Osteocyte (in vitro differentiated cells): ENCODE measurements around the gene TEX2. TPM values are rescaled to one million over a fixed set of nuclear protein-coding genes. Genes with fewer than 3 reads are reported as not detected.

Experiments
- DNase-seq: peaks from one replicate; pipeline ENCODE4 v3.0.0; 2021; ENCODE audit warnings: mixed read lengths; ENCODE audit not compliant: unreplicated experiment; ENCODE audit errors: extremely low spot score
- H3K27ac Mint-ChIP-seq: one replicate; pipeline ENCODE4 v1.8.0; 2021; ENCODE audit warnings: mild to moderate bottlenecking, mixed read lengths; ENCODE audit not compliant: unreplicated experiment
- H3K27me3 Mint-ChIP-seq: one replicate; pipeline ENCODE4 v1.8.0; 2021; ENCODE audit warnings: mixed read lengths; ENCODE audit not compliant: unreplicated experiment
- H3K36me3 Mint-ChIP-seq: one replicate; pipeline ENCODE4 v1.8.0; 2021; ENCODE audit warnings: mixed read lengths; ENCODE audit not compliant: unreplicated experiment
- H3K4me1 Mint-ChIP-seq: one replicate; pipeline ENCODE4 v1.8.0; 2021; ENCODE audit warnings: mixed read lengths; ENCODE audit not compliant: unreplicated experiment
- H3K4me3 Mint-ChIP-seq: one replicate; pipeline ENCODE4 v1.8.0; 2021; ENCODE audit warnings: mild to moderate bottlenecking, moderate library complexity, mixed read lengths; ENCODE audit not compliant: unreplicated experiment
- H3K9me3 Mint-ChIP-seq: one replicate; pipeline ENCODE4 v1.8.0; 2021; ENCODE audit warnings: mixed read lengths; ENCODE audit not compliant: unreplicated experiment
- CTCF ChIP-seq: fragments of 200-600 bp; sonication (generic); IDR thresholded peaks from 2 replicates; pipeline ENCODE4 v1.5.0; 2021; ENCODE audit warnings: antibody characterized with exemption, mild to moderate bottlenecking, moderate library complexity
- long read RNA-seq: library from polyadenylated mRNA; unstranded; transcript quantifications from one replicate; pipeline ENCODE4 v2.0.0, GENCODE V29; 2021
- total RNA-seq: library from RNA; stranded (reverse); gene quantifications from 2 replicates; pipeline ENCODE4 v1.2.1, GENCODE V29; 2021

TEX2 gene
- total RNA-seq: 72.0 and 73.5 TPM in 2 replicates
- long read RNA-seq, full-length matches to known transcripts: 49 of 165 reads
- long read RNA-seq, partial matches to known transcripts: 96 of 165 reads
- long read RNA-seq, other reads (novel, unspliced or antisense): 20 of 165 reads

- TF ChIP-seq CTCF: no peak
- Mint-ChIP-seq H3K9me3 (no peaks in the 10 kb centered on the region), H3K27ac (peak within 1 kb of the TSS; percentile 89), H3K4me1 (peaks cover 33% of the 10 kb centered on the region), H3K36me3 (no peaks in the 10 kb centered on the region), H3K4me3 (peak within 1 kb of the TSS; percentile 93), H3K27me3 (peaks cover 8% of the 10 kb centered on the region)
- DNase-seq: peak; percentile 90
These were observed at the start of gene TEX2 for GRCh38 chr17:64263000-64263766. Gene TEX2, minus strand, starts transcription at chr17:64263260. Its CDS starts 49,043 bp downstream, at chr17:64214217.

- TF ChIP-seq CTCF: no peak
- Mint-ChIP-seq H3K27me3 (peaks cover 3% of the 10 kb centered on the region), H3K4me1 (no peaks in the 10 kb centered on the region), H3K27ac (no peak overlapping the region), H3K9me3 (no peaks in the 10 kb centered on the region), H3K4me3 (no peak overlapping the region), H3K36me3 (no peaks in the 10 kb centered on the region)
- no peak for DNase-seq
These were observed 46.6 kb upstream of the TEX2 start for GRCh38 chr17:64309710-64310109.

GRCh38 chr17:64309021-64309420 is 46.0 kb upstream of the TEX2 start:
- no peak overlapping the region for H3K27ac Mint-ChIP-seq
- no peak for TF ChIP-seq CTCF
- no peaks in the 10 kb centered on the region for H3K4me1 Mint-ChIP-seq
- H3K9me3 Mint-ChIP-seq: no peaks in the 10 kb centered on the region
- H3K4me3 Mint-ChIP-seq: no peak overlapping the region
- no peak for DNase-seq
- H3K27me3 Mint-ChIP-seq: peaks cover 5% of the 10 kb centered on the region
- H3K36me3 Mint-ChIP-seq: no peaks in the 10 kb centered on the region

GRCh38 chr17:64306850-64307463 is 43.9 kb upstream of the TEX2 start:
- no peak overlapping the region for H3K4me3 Mint-ChIP-seq
- H3K27me3 Mint-ChIP-seq: peaks cover 5% of the 10 kb centered on the region
- H3K9me3 Mint-ChIP-seq: no peaks in the 10 kb centered on the region
- H3K4me1 Mint-ChIP-seq: no peaks in the 10 kb centered on the region
- TF ChIP-seq CTCF: peak; percentile 85
- no peak for DNase-seq
- H3K36me3 Mint-ChIP-seq: no peaks in the 10 kb centered on the region
- no peak overlapping the region for H3K27ac Mint-ChIP-seq

- Mint-ChIP-seq H3K36me3 (no peaks in the 10 kb centered on the region), H3K4me3 (no peak overlapping the region), H3K9me3 (no peaks in the 10 kb centered on the region), H3K27me3 (peaks cover 13% of the 10 kb centered on the region), H3K27ac (no peak overlapping the region), H3K4me1 (no peaks in the 10 kb centered on the region)
- DNase-seq: no peak
- TF ChIP-seq CTCF: no peak
These were observed 41.5 kb upstream of the TEX2 start for GRCh38 chr17:64304551-64304950.
